Measurements from ENCODE around the gene HMGCR.

The HMGCR gene

GRCh38 chr5:75342836-75343235, 5.8 kb downstream of the HMGCR start:
- H3K36me3 ChIP-seq: peaks cover 44% of the 10 kb centered on the region
- H3K4me3 ChIP-seq (ENCODE audit: low read depth in 1 of 2, low read length in 1 of 2): no peak overlapping the region
- H3K27ac ChIP-seq: no peak overlapping the region
- H3K27me3 ChIP-seq: no peaks in the 10 kb centered on the region
- peaks cover 19 to 23% of the 10 kb centered on the region in 2 experiments for H3K4me1 ChIP-seq (ENCODE audit: control insufficient read depth in 1 of 2, insufficient read depth in 1 of 2, low read depth in 1 of 2, low read length in 1 of 2)
- TF ChIP-seq CTCF (IDR thresholded peaks at IDR 0.05): no peak
- no peaks in the 10 kb centered on the region for H3K9me3 ChIP-seq

- no peaks in the 10 kb centered on the region for H3K4me1 ChIP-seq (ENCODE audit: control insufficient read depth in 1 of 2, insufficient read depth in 1 of 2, low read depth in 1 of 2, low read length in 1 of 2)
- H3K36me3 ChIP-seq: peaks cover 97% of the 10 kb centered on the region
- H3K4me3 ChIP-seq (ENCODE audit: low read depth in 1 of 2, low read length in 1 of 2): no peak overlapping the region
- no peak for TF ChIP-seq CTCF (IDR thresholded peaks at IDR 0.05)
- no peak overlapping the region for H3K27ac ChIP-seq
- H3K27me3 ChIP-seq: no peaks in the 10 kb centered on the region
- H3K9me3 ChIP-seq: no peaks in the 10 kb centered on the region
Observed at GRCh38 chr5:75348241-75348640, 11.2 kb downstream of the HMGCR start.

- Histone ChIP-seq H3K27ac (no peak overlapping the region), H3K36me3 (peaks cover 99% of the 10 kb centered on the region), H3K27me3 (no peaks in the 10 kb centered on the region), H3K4me3 (ENCODE audit: low read depth in 1 of 2, low read length in 1 of 2) (no peak overlapping the region), H3K9me3 (no peaks in the 10 kb centered on the region), H3K4me1 (ENCODE audit: control insufficient read depth in 1 of 2, insufficient read depth in 1 of 2, low read depth in 1 of 2, low read length in 1 of 2) (no peaks in the 10 kb centered on the region)
- TF ChIP-seq CTCF (IDR thresholded peaks at IDR 0.05): no peak
Observed at GRCh38 chr5:75349663-75350062, 12.6 kb downstream of the HMGCR start.

- Histone ChIP-seq H3K9me3 (no peaks in the 10 kb centered on the region), H3K27me3 (no peaks in the 10 kb centered on the region), H3K27ac (no peak overlapping the region), H3K4me1 (ENCODE audit: control insufficient read depth in 1 of 2, insufficient read depth in 1 of 2, low read depth in 1 of 2, low read length in 1 of 2) (no peaks in the 10 kb centered on the region), H3K4me3 (ENCODE audit: low read depth in 1 of 2, low read length in 1 of 2) (no peak overlapping the region), H3K36me3 (peaks cover 99% of the 10 kb centered on the region)
- TF ChIP-seq CTCF (IDR thresholded peaks at IDR 0.05): no peak
Observed at GRCh38 chr5:75351139-75351926, 14.3 kb downstream of the HMGCR start.

GRCh38 chr5:75355236-75355635, 18.2 kb downstream of the HMGCR start:
- H3K27ac ChIP-seq: no peak overlapping the region
- no peaks in the 10 kb centered on the region for H3K4me1 ChIP-seq (ENCODE audit: control insufficient read depth in 1 of 2, insufficient read depth in 1 of 2, low read depth in 1 of 2, low read length in 1 of 2)
- H3K27me3 ChIP-seq: no peaks in the 10 kb centered on the region
- no peaks in the 10 kb centered on the region for H3K9me3 ChIP-seq
- TF ChIP-seq CTCF (IDR thresholded peaks at IDR 0.05): no peak
- H3K4me3 ChIP-seq (ENCODE audit: low read depth in 1 of 2, low read length in 1 of 2): no peak overlapping the region
- H3K36me3 ChIP-seq: peaks cover 100% of the 10 kb centered on the region
